OCI-LY1 (cell line): ENCODE results near the gene GCK.

Experiments
- EZH2 ChIP-seq: fragments of 200-600 bp; sonication (generic), shearing (Covaris generic); IDR thresholded peaks from 2 replicates; pipeline ENCODE4 v1.8.0; 2017; ENCODE audit warnings: borderline replicate concordance, mixed run types, mild to moderate bottlenecking, antibody characterized with exemption, low read length, moderate library complexity, mixed read lengths
- TF ChIP-seq, protein P1 (sequence below): fragments of 200-600 bp; sonication (generic), shearing (Covaris generic); IDR thresholded peaks from 2 replicates; pipeline ENCODE4 v1.5.1; 2017; ENCODE audit warnings: mild to moderate bottlenecking, antibody characterized with exemption, low read length, moderate library complexity, mixed read lengths

GRCh38 chr7:44229546-44230105 is 40.4 kb upstream of the GCK start:
- TF ChIP-seq, protein P1, sequence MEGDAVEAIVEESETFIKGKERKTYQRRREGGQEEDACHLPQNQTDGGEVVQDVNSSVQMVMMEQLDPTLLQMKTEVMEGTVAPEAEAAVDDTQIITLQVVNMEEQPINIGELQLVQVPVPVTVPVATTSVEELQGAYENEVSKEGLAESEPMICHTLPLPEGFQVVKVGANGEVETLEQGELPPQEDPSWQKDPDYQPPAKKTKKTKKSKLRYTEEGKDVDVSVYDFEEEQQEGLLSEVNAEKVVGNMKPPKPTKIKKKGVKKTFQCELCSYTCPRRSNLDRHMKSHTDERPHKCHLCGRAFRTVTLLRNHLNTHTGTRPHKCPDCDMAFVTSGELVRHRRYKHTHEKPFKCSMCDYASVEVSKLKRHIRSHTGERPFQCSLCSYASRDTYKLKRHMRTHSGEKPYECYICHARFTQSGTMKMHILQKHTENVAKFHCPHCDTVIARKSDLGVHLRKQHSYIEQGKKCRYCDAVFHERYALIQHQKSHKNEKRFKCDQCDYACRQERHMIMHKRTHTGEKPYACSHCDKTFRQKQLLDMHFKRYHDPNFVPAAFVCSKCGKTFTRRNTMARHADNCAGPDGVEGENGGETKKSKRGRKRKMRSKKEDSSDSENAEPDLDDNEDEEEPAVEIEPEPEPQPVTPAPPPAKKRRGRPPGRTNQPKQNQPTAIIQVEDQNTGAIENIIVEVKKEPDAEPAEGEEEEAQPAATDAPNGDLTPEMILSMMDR: no peak
- no peak for TF ChIP-seq EZH2
